Neural cell (in vitro differentiated cells): ENCODE data around the gene CDR2L.

ENCODE experiments used
- RAD21 ChIP-seq: fragments of 450-650 bp; conservative IDR thresholded peaks from 2 replicates; pipeline ENCODE4 v1.6.1; 2014; ENCODE audit warnings: antibody characterized with exemption, mild to moderate bottlenecking, moderate library complexity
- TF ChIP-seq, protein P1 (sequence below): IDR thresholded peaks from 2 replicates; pipeline ENCODE4 v1.6.1; 2012; ENCODE audit warnings: borderline replicate concordance
- TF ChIP-seq, protein P2 (sequence below): fragments of 450-650 bp; IDR thresholded peaks from 2 replicates; pipeline ENCODE4 v1.5.1; 2014; ENCODE audit warnings: antibody characterized with exemption, mild to moderate bottlenecking, moderate library complexity; ENCODE audit not compliant: poor library complexity, severe bottlenecking

DNA sequence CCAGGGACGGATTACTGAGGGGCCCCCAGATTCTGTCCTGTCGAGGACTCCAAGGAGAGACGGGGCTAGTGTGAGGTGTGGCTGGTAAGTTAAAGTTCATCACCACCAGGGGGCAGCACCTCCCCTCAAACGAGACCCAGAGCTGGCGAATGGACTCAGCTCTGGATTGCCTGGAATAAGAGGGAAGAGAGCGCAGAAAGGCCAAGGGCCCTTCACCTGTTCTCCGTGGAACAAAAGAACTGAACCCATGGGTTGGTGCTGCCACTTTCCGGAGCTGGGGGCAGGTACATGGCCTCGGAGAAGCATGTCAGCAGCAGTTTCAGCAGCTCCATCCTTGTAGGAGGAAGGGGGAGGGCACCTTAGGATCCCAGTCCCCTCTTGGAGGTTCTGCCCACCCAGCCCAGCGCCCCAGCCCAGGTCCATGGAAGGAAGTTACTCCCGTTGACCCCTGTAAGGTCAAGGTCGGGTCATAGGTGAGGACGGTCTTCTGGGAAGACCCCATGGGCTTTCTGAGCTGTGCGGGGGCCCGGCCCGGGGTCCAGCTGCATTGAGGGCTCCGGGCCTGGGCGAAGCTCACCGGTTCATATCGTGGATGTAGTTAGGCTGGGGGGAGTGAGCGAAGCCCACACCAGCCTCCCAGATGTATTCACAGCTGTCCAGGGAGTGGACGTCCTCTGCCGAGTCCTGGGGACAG is 25.6 kb upstream of the CDR2L start:
- TF ChIP-seq RAD21, result peak; percentile 89
- TF ChIP-seq, protein P1, sequence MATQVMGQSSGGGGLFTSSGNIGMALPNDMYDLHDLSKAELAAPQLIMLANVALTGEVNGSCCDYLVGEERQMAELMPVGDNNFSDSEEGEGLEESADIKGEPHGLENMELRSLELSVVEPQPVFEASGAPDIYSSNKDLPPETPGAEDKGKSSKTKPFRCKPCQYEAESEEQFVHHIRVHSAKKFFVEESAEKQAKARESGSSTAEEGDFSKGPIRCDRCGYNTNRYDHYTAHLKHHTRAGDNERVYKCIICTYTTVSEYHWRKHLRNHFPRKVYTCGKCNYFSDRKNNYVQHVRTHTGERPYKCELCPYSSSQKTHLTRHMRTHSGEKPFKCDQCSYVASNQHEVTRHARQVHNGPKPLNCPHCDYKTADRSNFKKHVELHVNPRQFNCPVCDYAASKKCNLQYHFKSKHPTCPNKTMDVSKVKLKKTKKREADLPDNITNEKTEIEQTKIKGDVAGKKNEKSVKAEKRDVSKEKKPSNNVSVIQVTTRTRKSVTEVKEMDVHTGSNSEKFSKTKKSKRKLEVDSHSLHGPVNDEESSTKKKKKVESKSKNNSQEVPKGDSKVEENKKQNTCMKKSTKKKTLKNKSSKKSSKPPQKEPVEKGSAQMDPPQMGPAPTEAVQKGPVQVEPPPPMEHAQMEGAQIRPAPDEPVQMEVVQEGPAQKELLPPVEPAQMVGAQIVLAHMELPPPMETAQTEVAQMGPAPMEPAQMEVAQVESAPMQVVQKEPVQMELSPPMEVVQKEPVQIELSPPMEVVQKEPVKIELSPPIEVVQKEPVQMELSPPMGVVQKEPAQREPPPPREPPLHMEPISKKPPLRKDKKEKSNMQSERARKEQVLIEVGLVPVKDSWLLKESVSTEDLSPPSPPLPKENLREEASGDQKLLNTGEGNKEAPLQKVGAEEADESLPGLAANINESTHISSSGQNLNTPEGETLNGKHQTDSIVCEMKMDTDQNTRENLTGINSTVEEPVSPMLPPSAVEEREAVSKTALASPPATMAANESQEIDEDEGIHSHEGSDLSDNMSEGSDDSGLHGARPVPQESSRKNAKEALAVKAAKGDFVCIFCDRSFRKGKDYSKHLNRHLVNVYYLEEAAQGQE, result peak; percentile 11
- TF ChIP-seq, protein P2, sequence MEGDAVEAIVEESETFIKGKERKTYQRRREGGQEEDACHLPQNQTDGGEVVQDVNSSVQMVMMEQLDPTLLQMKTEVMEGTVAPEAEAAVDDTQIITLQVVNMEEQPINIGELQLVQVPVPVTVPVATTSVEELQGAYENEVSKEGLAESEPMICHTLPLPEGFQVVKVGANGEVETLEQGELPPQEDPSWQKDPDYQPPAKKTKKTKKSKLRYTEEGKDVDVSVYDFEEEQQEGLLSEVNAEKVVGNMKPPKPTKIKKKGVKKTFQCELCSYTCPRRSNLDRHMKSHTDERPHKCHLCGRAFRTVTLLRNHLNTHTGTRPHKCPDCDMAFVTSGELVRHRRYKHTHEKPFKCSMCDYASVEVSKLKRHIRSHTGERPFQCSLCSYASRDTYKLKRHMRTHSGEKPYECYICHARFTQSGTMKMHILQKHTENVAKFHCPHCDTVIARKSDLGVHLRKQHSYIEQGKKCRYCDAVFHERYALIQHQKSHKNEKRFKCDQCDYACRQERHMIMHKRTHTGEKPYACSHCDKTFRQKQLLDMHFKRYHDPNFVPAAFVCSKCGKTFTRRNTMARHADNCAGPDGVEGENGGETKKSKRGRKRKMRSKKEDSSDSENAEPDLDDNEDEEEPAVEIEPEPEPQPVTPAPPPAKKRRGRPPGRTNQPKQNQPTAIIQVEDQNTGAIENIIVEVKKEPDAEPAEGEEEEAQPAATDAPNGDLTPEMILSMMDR, result peak; percentile 87
